Measurements from ENCODE around the gene C6orf136.

C6orf136 gene

DNA sequence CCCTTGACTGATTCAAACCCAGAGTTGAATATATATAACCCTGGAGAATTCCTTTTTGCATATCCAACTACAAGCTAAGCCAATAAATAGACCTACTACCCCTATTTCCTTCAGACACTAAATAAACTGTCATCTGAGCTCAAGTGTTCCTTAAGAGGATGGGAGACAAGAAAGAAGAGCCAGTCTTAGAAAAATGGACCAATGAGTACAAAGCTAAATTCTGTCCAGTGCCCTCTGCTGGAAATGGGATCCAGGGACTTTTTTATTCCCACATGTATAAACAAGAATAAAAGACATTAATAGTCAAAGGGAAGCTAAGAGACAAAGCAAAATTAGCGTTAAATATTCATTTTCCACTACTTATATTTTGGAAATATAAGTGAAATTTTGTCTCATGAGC is 34.7 kb upstream of the C6orf136 start:
- Histone ChIP-seq H3K27me3 (ENCODE audit: low read depth, low read length) (no peaks in the 10 kb centered on the region), H3K4me2 (ENCODE audit: low read length) (no peak overlapping the region), H3K9me3 (ENCODE audit: insufficient read depth, low read length) (no peaks in the 10 kb centered on the region), H3K27ac (ENCODE audit: low read length) (no peak overlapping the region), H2AFZ (ENCODE audit: low read depth, low read length) (no peak overlapping the region), H3K4me3 (ENCODE audit: low read length) (no peak overlapping the region), H3K36me3 (replicated peaks; ENCODE audit: low read depth, low read length) (peaks cover 75% of the 10 kb centered on the region), H4K20me1 (ENCODE audit: insufficient read depth, low read length) (peaks cover 23% of the 10 kb centered on the region), H3K4me1 (ENCODE audit: low read length) (peaks cover 20% of the 10 kb centered on the region), H3K9ac (ENCODE audit: low read length) (no peak overlapping the region), H3K79me2 (ENCODE audit: low read length) (peaks cover 63% of the 10 kb centered on the region)
- peak; percentile 9; the same call in 1 of the 2 replicates for TF ChIP-seq CTCF (IDR thresholded peaks at IDR 0.05; ENCODE audit: low read depth, low read length)
- TF ChIP-seq EZH2phosphoT487 (IDR thresholded peaks at IDR 0.05; ENCODE audit: low read depth) = no peak

- H3K4me1 ChIP-seq (ENCODE audit: low read length) = peaks cover 20% of the 10 kb centered on the region
- H4K20me1 ChIP-seq (ENCODE audit: insufficient read depth, low read length) = peaks cover 23% of the 10 kb centered on the region
- no peaks in the 10 kb centered on the region for H3K9me3 ChIP-seq (ENCODE audit: insufficient read depth, low read length)
- H2AFZ ChIP-seq (ENCODE audit: low read depth, low read length) = no peak overlapping the region
- H3K4me2 ChIP-seq (ENCODE audit: low read length) = no peak overlapping the region
- no peak overlapping the region for H3K4me3 ChIP-seq (ENCODE audit: low read length)
- H3K36me3 ChIP-seq (replicated peaks; ENCODE audit: low read depth, low read length) = peaks cover 70% of the 10 kb centered on the region
- no peaks in the 10 kb centered on the region for H3K27me3 ChIP-seq (ENCODE audit: low read depth, low read length)
- no peak overlapping the region for H3K9ac ChIP-seq (ENCODE audit: low read length)
- H3K27ac ChIP-seq (ENCODE audit: low read length) = 0 out of 2 replicates have a peak overlapping the region, but pooled peaks have one; percentile 87
- peaks cover 64% of the 10 kb centered on the region for H3K79me2 ChIP-seq (ENCODE audit: low read length)
- TF ChIP-seq EZH2phosphoT487 (IDR thresholded peaks at IDR 0.05; ENCODE audit: low read depth) = no peak
- TF ChIP-seq CTCF (IDR thresholded peaks at IDR 0.05; ENCODE audit: low read depth, low read length) = no peak
Measured at GRCh38 chr6:30612687-30613248, 34.2 kb upstream of the C6orf136 start.

DNA sequence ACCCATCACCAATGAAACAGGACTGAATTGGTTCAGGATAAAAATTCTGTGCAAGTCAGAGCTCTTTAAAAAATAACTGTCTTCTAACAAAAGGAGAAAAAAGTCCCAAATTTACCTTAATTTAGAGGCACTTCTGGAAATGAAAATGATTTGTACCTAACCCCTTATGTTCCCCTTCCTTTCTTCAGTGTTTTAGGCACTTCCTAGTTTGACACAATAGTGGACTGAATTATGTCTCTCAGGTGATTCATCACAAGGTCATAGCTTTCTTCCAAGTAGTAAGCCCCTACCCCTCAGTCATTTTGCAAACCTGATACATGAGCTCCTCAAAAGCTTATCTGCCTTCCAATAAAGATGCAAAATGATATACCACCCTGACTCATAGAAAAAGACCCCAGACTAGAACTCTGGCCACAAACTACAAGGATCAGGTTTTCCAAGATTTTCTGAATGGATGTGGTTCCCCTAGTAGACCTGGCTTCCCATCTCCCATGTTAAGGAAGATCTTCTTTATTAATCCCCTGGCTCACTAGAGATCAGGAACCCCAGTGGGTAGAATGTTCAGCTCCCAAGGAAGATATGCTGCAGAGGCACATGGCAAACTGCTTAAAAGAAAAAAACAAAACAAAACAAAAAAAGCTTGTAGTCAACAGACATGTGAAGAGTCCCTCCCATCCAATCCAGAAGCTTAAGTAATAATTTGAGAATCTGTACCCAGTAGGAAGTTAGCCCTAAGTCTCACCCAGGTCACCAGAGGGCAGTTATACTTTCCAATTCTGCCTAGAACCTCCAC is 33.5 kb upstream of the C6orf136 start:
- Histone ChIP-seq H2AFZ (ENCODE audit: low read depth, low read length) (no peak overlapping the region), H3K27me3 (ENCODE audit: low read depth, low read length) (no peaks in the 10 kb centered on the region), H3K79me2 (ENCODE audit: low read length) (peaks cover 71% of the 10 kb centered on the region), H4K20me1 (ENCODE audit: insufficient read depth, low read length) (peaks cover 23% of the 10 kb centered on the region), H3K36me3 (replicated peaks; ENCODE audit: low read depth, low read length) (peaks cover 69% of the 10 kb centered on the region), H3K4me3 (ENCODE audit: low read length) (no peak overlapping the region), H3K9ac (ENCODE audit: low read length) (0 out of 2 replicates have a peak overlapping the region, but pooled peaks have one; percentile 100), H3K4me2 (ENCODE audit: low read length) (peak overlapping the region; percentile 99), H3K27ac (ENCODE audit: low read length) (peak overlapping the region; percentile 87), H3K4me1 (ENCODE audit: low read length) (peaks cover 21% of the 10 kb centered on the region), H3K9me3 (ENCODE audit: insufficient read depth, low read length) (no peaks in the 10 kb centered on the region)
- TF ChIP-seq EZH2phosphoT487 (IDR thresholded peaks at IDR 0.05; ENCODE audit: low read depth) (no peak), CTCF (IDR thresholded peaks at IDR 0.05; ENCODE audit: low read depth, low read length) (no peak)

DNA sequence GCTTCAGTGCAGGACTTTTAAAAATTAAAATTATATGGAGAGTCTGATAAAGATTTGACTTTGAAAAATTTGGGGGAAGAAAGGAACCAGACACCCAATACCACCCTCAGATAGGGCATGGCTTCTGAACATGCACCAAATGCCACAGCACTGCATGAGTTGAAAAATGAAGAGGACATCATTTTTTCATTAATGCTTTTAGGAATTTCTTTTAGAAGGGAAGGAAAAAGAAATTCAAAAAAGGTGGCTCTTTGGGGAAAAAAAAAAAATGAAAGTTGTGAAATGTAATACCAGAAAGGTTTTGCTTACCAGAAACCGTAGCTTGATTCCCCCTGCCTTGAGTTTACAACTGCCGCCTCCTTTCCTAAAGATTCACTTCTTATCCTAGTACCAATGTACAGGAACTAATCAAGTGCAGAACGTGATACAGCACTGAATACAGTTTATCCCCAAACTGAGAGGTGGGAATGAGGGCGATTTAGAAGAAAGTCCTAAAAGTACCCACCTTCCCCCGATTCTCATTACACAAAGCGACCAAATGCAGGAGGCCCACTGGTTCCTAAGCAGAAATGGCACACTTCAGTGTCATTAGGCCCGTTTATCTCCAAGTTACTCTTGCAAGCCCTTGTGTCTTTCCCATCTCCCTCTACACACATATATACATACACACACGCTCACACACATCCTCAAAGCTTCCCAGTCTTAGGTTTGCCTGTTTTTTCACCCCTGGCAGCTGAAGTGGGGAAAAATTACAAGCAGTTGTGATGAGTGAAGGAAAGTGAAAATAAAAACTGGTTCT is 32.7 kb upstream of the C6orf136 start:
- H3K36me3 ChIP-seq (replicated peaks; ENCODE audit: low read depth, low read length) = peaks cover 61% of the 10 kb centered on the region
- peak overlapping the region; percentile 100 for H3K9ac ChIP-seq (ENCODE audit: low read length)
- H2AFZ ChIP-seq (ENCODE audit: low read depth, low read length) = no peak overlapping the region
- peak overlapping the region; percentile 87 for H3K27ac ChIP-seq (ENCODE audit: low read length)
- peaks cover 23% of the 10 kb centered on the region for H4K20me1 ChIP-seq (ENCODE audit: insufficient read depth, low read length)
- no peaks in the 10 kb centered on the region for H3K27me3 ChIP-seq (ENCODE audit: low read depth, low read length)
- H3K79me2 ChIP-seq (ENCODE audit: low read length) = peaks cover 79% of the 10 kb centered on the region
- H3K9me3 ChIP-seq (ENCODE audit: insufficient read depth, low read length) = no peaks in the 10 kb centered on the region
- TF ChIP-seq EZH2phosphoT487 (IDR thresholded peaks at IDR 0.05; ENCODE audit: low read depth) (no peak), CTCF (IDR thresholded peaks at IDR 0.05; ENCODE audit: low read depth, low read length) (no peak)
- H3K4me1 ChIP-seq (ENCODE audit: low read length) = peaks cover 27% of the 10 kb centered on the region
- peak overlapping the region; percentile 99 for H3K4me2 ChIP-seq (ENCODE audit: low read length)
- H3K4me3 ChIP-seq (ENCODE audit: low read length) = peak overlapping the region; percentile 92

Measured in OCI-LY3 (cell line).